NCI-H146 treated with DMSO at 0.1 percent for 48 hours (cell line): ENCODE measurements around the gene SLC39A9.
"Not testable (repeated sequence)": the region's sequence is repeated elsewhere in the genome, so short reads cannot be mapped to it uniquely, and the experiment has no call there.

ENCODE experiments used
- DNase-seq: peaks from one replicate; lab custom pipeline; 2025; ENCODE audit not compliant: unreplicated experiment; lab: John Stamatoyannopoulos, UW

SLC39A9 gene

DNA sequence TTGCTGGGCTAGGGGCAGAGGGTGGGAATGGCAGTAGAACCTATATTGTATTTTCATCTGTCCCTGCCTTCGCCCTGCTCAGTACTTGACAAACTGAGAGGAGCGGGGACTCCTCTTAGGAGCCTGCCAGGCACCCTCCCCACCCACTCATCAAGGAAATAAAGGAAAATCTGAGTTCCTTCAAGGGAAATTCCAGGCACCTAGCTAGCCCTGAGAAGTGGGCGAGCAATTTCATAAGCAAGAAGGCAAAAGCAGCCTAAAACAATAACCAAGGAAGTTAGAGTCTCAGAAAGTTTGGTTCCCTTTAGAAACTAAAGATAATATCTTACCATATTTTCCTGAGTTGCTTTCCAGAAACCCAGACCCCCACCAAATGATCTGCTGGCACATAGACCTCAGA, 75.5 kb downstream of the SLC39A9 start:
- DNase-seq: no peak

DNA sequence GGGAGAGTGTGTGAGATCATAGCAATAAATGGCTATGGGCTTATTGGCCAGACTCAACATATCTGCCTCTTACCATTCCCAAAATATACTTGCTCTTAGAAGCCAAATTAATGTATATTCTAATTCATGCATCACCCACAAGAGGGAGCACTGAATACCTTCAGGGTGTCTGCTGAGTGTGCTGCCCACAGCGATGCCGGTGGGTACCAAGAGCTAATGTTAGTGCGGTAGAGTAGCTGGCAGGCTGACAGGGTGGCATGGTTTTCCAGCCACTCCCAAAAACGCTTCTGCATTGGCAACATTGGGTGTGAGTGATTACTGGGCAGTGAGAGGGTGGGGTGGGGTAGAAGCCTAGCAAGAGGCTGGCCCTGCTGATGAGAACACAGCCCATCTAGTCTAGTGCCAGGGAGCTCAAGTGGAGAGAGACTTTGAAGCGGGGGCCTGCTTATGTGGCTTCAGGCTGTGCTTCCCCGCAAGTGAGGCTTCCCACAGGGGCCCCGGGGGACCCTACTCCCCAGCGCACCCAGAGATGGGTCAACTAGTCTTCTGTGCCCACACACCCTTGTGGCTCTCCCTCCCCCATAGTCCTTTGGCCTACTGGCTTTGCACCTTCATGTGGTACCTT, 76.8 kb downstream of the SLC39A9 start:
- DNase-seq: peak; percentile 24

DNA sequence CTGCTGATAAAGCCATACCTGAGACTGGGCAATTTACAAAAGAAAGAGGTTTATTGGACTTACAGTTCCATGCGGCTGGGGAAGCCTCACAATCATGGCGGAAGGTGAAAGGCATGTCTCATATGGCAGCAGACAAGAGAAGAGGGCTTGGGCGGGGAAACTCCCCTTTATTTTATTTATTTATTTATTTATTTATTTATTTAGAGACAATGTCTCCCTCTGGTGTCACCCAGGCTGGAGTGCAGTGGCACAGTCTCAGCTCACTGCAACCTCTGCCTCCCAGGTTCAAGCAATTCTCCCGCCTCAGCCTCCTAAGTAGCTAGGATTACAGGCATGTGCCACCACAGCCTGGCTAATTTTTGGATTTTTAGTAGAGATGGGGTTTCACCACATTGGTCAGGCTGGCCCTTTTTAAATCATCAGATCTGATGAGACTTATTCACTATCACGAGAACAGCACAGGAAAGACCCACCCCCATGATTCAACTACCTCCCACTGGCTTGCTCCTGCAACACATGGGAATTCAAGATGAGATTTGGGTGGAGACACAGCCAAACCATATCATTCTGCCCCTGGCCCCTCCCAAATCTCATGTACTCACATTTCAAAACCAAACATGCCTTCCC, 78.4 kb downstream of the SLC39A9 start:
- DNase-seq: not testable (repeated sequence)

DNA sequence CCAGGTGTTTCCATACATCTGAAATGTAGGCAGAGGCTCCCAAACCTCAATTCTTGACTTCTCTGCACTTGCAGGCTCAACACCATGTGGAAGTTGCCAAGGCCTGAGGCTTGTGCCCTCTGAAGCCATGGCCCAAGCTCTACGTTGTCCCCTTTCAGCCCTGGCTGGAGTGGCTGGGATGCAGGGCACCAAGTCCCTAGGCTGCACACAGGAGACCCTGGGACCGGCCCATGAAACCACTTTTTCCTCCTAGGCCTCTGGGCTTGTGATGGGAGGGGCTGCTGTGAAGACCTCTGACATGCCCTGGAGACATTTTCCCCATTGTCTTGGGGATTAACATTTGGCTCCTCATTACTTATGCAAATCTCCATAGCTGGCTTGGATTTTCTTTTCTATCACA, 79.6 kb downstream of the SLC39A9 start:
- DNase-seq: not testable (repeated sequence)

DNA sequence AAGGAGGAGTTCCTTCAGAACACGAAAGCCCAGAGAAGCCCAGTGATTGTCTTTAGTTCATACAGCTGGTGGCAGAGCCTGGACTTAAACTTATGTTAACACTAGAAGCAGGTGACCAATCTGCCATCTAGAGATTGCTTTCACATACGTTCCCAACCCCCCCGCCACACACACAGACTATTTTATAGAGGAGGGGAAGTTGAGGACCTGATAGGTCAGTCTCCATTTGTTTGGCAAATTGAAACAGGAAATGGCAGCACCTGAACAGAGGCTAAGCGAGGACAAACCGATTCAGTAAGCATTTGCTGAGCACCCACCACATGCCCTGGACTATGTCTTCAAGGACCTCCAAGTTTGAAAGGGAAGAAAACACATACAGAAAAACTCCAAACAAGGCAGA, 81.2 kb downstream of the SLC39A9 start:
- no peak for DNase-seq

DNA sequence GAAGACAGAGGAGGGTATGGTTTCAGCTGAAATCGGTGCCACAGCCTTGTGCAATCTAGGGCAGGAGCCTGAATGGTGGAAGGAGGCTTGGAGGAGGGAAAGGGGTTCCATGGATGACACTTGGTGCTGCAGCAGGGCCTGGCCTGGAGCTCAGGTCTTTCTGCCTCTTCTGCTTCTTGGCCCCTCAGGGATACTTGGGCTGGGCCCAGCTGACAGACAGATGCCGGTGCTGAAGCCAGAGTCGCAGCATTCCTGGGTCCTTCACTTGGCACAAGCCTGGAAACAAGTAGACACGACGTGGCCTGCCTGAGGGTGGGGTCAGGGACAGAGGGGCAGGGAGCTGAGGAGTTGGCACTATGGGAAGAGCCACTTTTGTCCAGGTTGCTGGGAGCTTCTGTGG, 81.6 kb downstream of the SLC39A9 start:
- DNase-seq: no peak

DNA sequence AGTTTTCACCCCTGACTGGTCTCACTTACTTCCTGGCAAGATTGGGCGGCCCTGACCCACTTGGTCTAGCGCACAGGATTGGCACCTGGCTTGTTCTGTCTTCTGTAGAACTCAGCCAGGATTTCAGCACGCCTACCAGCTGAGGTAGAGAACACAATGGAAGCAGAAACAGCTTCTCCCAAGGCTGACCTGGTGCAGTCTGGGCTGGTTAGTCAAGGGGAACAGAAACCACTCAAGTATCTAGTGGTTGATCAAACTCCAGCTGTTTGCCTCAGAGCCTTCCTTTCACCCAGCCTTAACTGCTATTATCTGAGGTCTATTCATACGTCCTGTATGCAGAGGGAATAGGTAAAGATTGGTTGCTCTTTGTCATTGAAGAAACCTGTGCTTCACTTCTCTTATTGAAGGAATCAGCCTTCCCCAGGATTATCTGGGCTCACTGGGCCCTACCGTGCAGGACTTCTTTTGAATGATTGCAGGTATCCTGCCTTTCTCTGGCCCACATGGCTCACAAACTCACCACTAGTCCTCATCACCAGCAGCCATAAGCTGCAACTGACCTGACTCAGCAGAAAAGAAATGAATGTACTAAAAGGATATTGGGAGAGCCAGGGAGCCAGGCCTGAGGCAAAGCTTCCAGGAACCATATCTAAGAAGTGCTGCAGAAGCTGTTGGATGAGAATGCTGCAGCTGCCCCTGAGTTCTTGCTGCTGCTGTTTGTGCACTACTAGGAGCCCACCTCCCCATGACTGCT, 83.5 kb downstream of the SLC39A9 start:
- no peak for DNase-seq

DNA sequence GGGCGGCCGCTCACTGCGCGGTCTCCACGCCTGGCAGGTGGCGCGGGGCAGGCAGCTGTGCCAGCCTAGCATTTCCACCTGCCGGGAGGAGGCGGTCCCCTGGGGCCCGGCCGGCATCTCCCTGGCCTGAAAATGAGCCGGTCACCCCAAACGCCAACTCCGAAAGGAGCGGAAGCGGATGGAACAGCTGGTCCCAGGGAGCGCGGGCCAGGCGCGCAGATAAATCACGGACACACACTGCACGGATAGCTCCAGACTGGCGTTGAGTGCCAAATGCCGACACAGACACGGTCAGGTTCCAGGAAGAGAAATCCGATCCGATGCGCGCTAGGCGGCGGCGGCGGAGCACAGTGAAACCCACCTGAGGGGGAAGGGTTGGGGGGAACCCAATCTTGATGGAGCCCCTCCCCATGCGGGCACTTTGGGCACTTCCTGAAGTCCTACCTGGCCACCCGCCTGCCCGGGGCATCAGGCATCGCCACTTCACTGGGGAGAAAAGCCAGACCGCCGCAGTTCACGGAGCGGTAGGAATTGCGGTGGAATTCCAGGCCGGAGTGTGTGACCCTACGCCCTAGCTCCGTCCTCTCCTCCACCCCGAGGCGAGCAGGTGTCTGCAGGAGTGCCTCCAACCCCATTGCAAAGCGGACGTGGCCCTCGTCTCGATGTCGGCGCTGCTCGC, 85.4 kb downstream of the SLC39A9 start:
- peak; percentile 5 for DNase-seq

DNA sequence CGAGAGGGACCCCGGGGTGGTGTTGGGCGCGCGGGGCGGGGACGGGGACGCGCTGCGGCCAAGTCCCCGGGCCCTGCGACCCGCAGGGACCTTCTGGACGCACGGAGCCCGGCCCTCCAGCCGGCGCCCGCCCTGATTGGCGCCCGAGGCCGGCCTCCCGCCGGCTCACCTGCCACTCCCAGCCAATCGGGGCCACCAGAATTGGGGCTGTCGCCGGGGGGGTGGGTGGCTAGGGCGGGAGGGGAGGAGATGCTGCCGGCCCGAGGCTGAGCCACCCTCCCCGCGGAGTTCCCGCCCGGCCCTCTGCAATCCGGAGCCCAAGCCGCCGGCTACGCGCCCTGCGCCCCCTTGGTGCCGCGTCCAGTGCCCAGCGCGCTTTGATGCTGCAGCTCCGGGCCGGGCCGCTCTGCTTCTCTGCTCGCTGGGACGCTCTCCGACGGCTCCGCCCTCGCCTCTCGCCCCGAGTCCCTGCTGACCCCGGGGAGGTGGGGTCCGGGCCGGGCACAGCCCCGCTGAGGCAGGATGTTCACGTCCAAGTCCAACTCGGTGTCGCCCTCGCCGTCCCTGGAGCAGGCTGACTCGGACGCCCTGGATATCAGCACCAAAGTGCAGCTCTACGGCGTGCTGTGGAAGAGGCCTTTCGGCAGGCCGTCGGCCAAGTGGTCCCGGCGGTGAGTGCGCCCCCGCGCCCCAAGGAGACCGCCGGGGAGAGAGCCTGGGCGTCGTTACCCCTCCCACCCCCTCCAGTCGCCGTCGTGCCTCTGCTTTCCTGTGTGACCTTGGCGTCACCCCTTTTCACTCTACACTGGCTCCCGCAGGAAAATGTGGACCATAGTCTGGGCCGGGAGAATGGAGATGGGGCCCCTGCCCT, 86.2 kb downstream of the SLC39A9 start, which contains the start of gene PLEKHD1:
PLEKHD1 (plus strand) TSS at position 285 of the 871 bp plus-strand sequence; CDS start at position 523, 238 bp downstream.
- DNase-seq: peak; percentile 32

DNA sequence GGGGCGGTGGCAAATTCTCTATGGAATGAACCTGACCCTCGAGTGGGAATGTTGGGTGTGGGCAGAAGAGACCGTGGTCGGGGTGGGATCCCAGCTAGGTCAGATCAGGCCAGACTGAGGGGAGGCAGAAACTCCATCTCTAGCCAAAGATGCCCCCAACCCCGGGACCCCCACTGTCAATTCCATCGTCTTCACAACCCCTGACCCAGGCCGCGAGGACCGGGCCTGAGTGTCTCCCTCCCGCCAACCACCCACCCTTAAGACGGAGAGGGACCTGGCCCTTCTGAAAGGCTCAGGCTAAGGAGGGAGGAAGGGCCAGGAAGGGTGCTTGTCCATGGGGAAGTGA, 86.8 kb downstream of the SLC39A9 start:
- no peak for DNase-seq

DNA sequence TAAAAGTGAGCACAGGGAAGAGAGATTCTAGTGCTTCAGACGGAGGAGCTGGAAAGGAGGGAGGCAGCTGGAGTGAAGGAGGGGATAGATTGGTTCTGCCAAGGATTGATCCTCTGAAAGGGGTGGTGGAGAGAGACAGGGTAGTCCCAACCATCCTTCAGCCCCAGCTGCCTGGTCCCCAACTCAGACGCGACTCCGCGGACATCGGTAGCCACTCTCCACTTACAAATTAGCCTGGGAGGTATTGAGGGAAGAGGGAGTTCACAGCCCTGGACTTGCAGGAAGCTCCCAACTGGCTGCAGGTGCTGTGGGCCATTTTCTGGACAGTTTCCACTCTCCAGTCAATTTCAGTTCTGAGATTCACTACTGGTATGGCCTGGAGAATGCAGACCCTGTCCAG, 87.2 kb downstream of the SLC39A9 start:
- no peak for DNase-seq

DNA sequence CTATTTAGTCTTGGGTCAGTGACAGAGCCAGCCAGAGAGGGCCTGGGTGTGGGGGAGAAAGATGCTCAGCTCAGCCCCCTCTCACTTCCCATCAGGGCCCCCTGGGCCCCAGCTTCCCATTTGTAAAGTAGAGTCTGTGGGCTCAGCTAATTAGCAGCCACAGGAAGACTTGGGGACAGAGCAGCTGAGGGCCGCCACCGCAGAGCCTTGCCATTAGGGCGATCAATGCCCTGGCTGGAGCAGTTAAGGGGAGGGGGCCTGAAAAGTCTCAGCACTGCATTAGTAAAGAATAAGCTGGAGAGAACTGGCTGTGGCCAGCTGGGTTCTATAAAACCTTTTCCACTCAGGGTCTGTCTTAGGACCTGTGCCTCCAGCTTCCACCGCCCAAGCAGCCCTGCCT, 88.7 kb downstream of the SLC39A9 start:
- DNase-seq: no peak

DNA sequence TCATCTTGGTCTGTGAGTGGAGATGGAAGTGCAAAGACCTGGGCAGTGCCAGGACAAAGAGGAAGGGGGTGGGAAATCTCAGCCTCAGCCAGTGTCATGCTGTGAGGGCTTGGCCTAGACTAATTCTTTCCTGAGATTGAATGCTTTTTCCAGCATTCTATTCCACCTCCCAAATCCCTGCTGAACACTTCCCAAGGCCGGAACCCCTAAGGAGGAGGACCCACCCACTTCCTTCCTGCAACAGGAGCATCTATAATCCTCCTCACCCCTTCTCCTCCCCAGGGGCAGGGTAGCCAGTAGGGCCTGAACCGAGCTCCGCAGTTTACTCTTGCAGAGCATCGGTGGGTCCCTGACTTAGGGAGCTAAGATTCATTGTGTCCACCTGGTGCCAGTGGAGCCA, 89.3 kb downstream of the SLC39A9 start:
- no peak for DNase-seq

DNA sequence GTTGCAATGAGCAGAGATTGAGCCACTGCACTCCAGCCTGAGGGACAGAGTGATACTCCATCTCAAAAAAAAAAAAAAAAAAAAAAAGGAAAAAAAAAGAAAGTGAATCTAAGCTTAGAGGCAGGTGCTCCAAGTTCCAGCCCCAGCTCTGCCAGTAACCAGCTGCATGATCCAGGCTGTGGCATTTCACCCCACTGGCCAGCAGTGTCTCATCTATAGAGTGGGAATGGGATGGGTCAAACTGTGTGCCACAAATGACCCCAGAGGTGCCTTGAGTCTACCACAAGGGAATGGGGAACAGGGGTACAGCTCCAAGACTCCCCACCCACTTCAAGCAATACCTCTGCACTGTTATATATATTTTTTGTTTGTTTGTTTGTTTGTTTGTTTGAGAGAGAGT, 91.0 kb downstream of the SLC39A9 start:
- DNase-seq: no peak

DNA sequence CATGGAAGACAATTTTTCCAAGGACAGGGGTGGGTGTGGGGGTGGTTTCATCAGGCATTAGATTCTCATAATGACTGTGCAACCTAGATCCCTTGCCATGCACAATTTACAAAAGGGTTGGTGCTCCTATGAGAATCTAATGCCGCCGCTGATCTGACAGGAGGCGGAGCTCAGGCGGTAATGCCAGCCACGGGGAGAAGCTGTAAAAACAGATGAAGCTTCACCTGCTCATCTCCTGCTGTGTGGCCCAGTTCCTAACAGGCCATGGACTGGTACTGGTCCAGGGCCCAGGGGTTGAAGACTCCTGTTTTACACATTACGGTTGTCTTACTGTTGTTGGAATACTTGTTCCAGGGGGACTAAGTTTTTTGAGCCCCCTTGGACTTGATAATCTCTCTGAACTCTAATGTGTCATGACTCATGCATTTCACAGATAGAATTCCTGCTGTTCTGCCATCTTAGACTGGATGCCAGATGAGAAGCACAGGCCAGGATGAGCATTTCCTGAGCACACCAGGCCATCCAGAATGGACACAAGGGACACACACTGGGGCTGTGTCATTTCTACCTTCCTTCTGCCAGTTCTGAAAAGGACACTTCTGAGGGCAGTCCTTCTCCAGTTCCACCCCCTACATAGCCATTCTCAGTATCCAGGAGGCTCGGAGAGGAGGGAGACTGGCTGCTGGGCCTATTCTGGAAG, 91.9 kb downstream of the SLC39A9 start:
- DNase-seq: no peak

DNA sequence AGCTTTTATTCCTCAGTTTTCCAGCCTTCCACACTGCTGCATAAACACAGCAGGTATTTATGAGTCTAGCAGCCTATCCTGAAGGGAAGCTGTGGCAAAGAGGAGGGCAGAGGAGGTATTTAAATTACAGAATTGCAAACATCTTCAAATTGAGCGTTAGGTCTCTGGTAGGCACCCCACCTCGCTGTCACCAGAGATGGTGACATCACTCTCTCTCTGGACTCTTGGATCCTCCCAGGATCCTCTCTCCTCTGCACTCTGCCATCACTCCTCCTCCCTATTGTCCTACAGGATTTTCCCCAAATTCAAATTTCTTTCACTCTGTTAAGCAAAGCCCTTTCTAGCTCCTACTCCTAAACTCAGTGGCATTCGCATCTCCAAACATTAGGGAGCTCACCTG, 92.7 kb downstream of the SLC39A9 start:
- no peak for DNase-seq

DNA sequence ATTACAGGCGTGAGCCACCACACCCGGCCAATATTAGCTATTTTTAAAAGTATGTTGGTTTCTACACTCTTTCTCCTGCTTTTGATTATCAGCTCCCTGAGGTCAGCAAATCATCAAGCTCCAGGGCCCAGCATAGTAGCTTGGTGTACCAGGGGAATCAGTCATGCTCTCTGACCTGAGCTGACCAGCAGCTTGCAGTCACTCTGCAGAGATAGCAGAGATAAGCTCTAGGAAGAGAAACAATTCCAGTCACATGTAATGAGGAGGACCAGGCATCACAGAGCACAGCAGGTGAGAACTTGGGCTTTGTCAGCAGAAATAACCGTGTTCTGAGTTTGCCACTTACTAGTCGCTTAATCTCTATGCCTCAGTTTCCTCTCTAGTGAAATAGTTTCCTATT, 94.5 kb downstream of the SLC39A9 start:
- DNase-seq: no peak

DNA sequence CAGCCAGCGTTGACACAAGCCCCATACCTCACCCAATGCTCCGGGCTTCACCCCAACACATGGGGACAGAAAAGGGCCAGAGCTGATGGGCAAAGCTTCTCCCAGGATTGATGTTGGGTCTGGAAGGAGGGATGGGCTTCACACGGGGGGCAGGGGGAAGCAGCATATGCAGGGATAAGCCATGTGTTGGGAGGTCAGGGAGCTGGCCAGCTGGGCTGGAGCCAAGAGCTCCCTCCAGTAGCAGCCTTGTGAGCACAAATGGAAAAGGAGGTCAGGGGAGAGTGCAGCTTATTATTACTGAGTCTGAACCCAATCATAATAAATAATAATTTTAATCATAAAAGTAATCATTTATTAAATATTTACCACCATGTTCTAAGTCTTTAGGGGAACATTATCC, 95.3 kb downstream of the SLC39A9 start:
- DNase-seq: no peak

DNA sequence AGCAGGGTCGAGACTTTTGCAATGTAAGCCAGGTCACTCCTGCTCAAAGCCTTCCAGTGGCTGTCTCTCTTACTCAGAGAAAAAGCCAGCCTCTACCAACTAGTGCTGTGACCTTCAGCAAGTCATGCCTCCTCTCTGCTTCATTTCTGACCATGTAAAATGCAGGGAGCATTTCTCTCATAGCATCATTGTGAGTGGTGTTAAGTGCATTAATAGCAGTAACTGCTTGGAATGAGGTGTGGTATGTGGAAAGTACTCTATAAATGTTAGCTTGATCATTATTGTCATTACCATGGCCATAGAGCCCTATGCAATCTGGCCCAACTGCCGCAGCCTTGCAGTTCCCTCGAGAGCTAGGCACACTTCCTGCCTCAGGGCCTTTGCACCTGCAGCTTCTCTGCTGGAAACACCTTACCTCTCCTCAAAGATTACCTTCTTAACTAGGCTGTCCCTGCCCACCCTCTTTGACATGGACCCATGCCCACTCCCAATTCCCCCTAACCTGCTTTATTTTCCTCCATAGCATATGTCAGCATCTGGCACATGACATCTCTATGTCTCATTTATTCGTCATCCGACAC, 96.9 kb downstream of the SLC39A9 start:
- DNase-seq: no peak

DNA sequence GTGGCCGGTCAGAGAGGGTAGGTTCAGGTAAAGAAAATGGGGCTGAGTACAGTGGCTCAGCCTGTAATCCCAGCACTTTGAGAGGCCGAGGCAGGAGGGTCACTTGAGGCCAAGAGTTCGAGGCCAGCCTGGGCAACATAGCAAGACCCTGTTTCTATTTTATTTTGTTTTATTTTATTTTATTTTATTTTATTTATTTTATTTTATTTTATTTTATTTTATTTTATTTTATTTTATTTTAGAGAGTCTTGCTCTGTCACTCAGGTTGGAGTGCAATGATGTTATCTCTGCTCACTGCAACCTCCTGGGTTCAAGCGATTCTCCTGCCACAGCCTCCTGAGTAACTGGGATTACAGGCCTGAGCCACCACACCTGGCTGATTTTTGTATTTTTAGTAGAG, 99.4 kb downstream of the SLC39A9 start:
- DNase-seq: not testable (repeated sequence)
